ENCODE measurements around the gene TBC1D2B. TPM values are rescaled to one million over a fixed set of nuclear protein-coding genes. Genes with fewer than 3 reads are reported as not detected.
"Not testable (repeated sequence)": the region's sequence is repeated elsewhere in the genome, so short reads cannot be mapped to it uniquely, and the experiment has no call there.

TBC1D2B gene
- total and polyA plus RNA-seq, 2 donors (not counting 3 experiments of a cell fraction or from before 2014, with no cell fraction given), result 30.8 to 46.1 TPM

DNA sequence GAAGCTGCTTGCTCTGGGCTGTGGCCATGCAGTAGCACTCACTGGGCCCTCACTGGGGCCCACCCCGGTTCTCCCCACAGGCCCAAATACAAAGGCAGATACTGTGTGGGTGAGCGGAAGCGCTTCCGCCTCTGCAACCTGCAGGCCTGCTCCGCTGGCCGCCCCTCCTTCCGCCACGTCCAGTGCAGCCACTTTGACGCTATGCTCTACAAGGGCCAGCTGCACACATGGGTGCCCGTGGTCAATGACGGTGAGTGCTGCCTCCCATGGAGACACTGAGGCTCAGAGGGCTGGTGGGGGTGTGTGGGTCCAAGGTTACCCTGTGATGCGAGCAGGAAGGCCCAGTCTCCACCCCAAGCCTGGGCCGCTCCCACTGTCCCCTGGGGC lies 98.8 kb downstream of the TBC1D2B start:
- H3K9me3 ChIP-seq (replicated peaks; ENCODE audit: control insufficient read depth, insufficient read depth, low read length); dilution Hi-C loops (cut with MboI; ENCODE audit: extremely low pct_ligation_motif_present, low sequenced_read_pairs); DNase-seq (ENCODE audit: low read depth, low spot score); H3K4me1 ChIP-seq (ENCODE audit: control insufficient read depth, extremely low read depth, insufficient read depth, low read length); H3K4me3 ChIP-seq (replicated peaks in 1 of 3; ENCODE audit: insufficient read depth in 1 of 3, low read depth in 1 of 3, low read length in 3 of 3); H3K9me1 ChIP-seq (replicated peaks; ENCODE audit: control insufficient read depth, extremely low read depth, insufficient read depth, low read length); BruUV-seq (replicated peaks); POLR2A ChIA-PET; FAIRE-seq; intact Hi-C loops (cut with micrococcal nuclease); H2AFZ ChIP-seq (ENCODE audit: low read depth, low read length); H3K36me3 ChIP-seq (ENCODE audit: control insufficient read depth in 2 of 2, extremely low read depth in 1 of 2, insufficient read depth in 2 of 2, low read length in 2 of 2); H3K27ac ChIP-seq (ENCODE audit: insufficient read depth, low read depth, low read length); H4K20me1 ChIP-seq (replicated peaks; ENCODE audit: control insufficient read depth, extremely low read depth, insufficient read depth, low read length); H3K79me2 ChIP-seq (ENCODE audit: control insufficient read depth, insufficient read depth, low read length); H3K9ac ChIP-seq (replicated peaks; ENCODE audit: extremely low read depth, insufficient read depth, low read length); H3K4me2 ChIP-seq (ENCODE audit: insufficient read depth, low read length); H3K27me3 ChIP-seq (ENCODE audit: control insufficient read depth in 2 of 2, insufficient read depth in 2 of 2, low read length in 2 of 2): not testable (repeated sequence)
- CTCF ChIA-PET, result interaction anchor here (1.8 kb wide), 1 partner anchor 130 kb away, joined by 6 read pairs; no protein-coding TSS in a partner anchor

- POLR2A ChIA-PET; H3K4me2 ChIP-seq (ENCODE audit: insufficient read depth, low read length); H3K79me2 ChIP-seq (ENCODE audit: control insufficient read depth, insufficient read depth, low read length); H3K27me3 ChIP-seq (ENCODE audit: control insufficient read depth in 2 of 2, insufficient read depth in 2 of 2, low read length in 2 of 2); DNase-seq (ENCODE audit: low read depth, low spot score); dilution Hi-C loops (cut with MboI; ENCODE audit: extremely low pct_ligation_motif_present, low sequenced_read_pairs); H3K36me3 ChIP-seq (ENCODE audit: control insufficient read depth in 2 of 2, extremely low read depth in 1 of 2, insufficient read depth in 2 of 2, low read length in 2 of 2); H3K9me1 ChIP-seq (replicated peaks; ENCODE audit: control insufficient read depth, extremely low read depth, insufficient read depth, low read length); FAIRE-seq; H3K27ac ChIP-seq (ENCODE audit: insufficient read depth, low read depth, low read length); intact Hi-C loops (cut with micrococcal nuclease); H3K4me3 ChIP-seq (replicated peaks in 1 of 3; ENCODE audit: insufficient read depth in 1 of 3, low read depth in 1 of 3, low read length in 3 of 3); H3K9ac ChIP-seq (replicated peaks; ENCODE audit: extremely low read depth, insufficient read depth, low read length); H2AFZ ChIP-seq (ENCODE audit: low read depth, low read length); H4K20me1 ChIP-seq (replicated peaks; ENCODE audit: control insufficient read depth, extremely low read depth, insufficient read depth, low read length); H3K9me3 ChIP-seq (replicated peaks; ENCODE audit: control insufficient read depth, insufficient read depth, low read length); BruUV-seq (replicated peaks); H3K4me1 ChIP-seq (ENCODE audit: control insufficient read depth, extremely low read depth, insufficient read depth, low read length): not testable (repeated sequence)
- CTCF ChIA-PET, result interaction anchor here (1.8 kb wide), 1 partner anchor 130 kb away, joined by 6 read pairs; no protein-coding TSS in a partner anchor
Observed at GRCh38 chr15:77977903-77978758, 99.4 kb downstream of the TBC1D2B start.

DNA sequence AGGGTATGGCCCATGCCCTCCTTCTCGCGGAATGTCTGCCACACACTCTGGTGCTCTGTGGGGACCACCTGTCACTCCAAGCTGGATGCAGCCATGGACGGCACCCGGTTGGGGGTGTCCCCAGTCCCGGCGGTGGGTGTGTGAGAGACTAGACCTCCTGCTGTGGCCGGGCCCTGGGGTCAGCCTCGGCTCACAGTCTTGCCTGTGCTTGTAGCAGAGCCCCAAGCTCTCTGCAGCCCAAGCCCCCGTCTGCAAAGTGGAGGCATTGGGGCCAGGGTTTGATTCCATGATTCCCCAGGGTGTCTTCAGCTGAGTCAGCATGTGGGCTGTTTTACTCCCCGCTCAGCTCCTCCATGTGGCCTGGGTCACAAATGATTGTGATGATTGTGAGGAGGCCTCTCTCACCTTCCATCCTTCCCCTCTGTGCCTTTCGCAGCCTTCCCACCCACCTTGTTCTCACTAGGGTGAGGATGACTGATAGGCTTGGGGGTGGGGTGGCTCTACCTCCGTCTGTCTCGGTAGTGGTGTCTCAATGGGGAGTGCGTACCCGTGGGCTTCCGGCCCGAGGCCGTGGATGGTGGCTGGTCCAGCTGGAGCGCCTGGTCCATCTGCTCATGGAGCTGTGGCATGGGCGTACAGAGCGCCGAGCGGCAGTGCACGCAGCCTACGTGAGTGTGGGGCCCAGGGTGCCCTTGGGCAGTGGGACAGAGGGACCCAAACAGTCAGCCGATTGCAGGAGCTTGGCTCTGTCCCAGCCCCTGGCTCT lies 100.6 kb downstream of the TBC1D2B start:
- H3K4me3 ChIP-seq (replicated peaks in 1 of 3; ENCODE audit: insufficient read depth in 1 of 3, low read depth in 1 of 3, low read length in 3 of 3); H3K4me1 ChIP-seq (ENCODE audit: control insufficient read depth, extremely low read depth, insufficient read depth, low read length); H4K20me1 ChIP-seq (replicated peaks; ENCODE audit: control insufficient read depth, extremely low read depth, insufficient read depth, low read length); FAIRE-seq; H3K9ac ChIP-seq (replicated peaks; ENCODE audit: extremely low read depth, insufficient read depth, low read length); H3K27ac ChIP-seq (ENCODE audit: insufficient read depth, low read depth, low read length); BruUV-seq (replicated peaks); intact Hi-C loops (cut with micrococcal nuclease); H2AFZ ChIP-seq (ENCODE audit: low read depth, low read length); H3K9me1 ChIP-seq (replicated peaks; ENCODE audit: control insufficient read depth, extremely low read depth, insufficient read depth, low read length); H3K4me2 ChIP-seq (ENCODE audit: insufficient read depth, low read length); H3K36me3 ChIP-seq (ENCODE audit: control insufficient read depth in 2 of 2, extremely low read depth in 1 of 2, insufficient read depth in 2 of 2, low read length in 2 of 2); dilution Hi-C loops (cut with MboI; ENCODE audit: extremely low pct_ligation_motif_present, low sequenced_read_pairs); H3K79me2 ChIP-seq (ENCODE audit: control insufficient read depth, insufficient read depth, low read length); DNase-seq (ENCODE audit: low read depth, low spot score); H3K9me3 ChIP-seq (replicated peaks; ENCODE audit: control insufficient read depth, insufficient read depth, low read length); POLR2A ChIA-PET; H3K27me3 ChIP-seq (ENCODE audit: control insufficient read depth in 2 of 2, insufficient read depth in 2 of 2, low read length in 2 of 2): not testable (repeated sequence)
- CTCF ChIA-PET, result interaction anchor here (1.8 kb wide), 1 partner anchor 132 kb away, joined by 6 read pairs; no protein-coding TSS in a partner anchor

DNA sequence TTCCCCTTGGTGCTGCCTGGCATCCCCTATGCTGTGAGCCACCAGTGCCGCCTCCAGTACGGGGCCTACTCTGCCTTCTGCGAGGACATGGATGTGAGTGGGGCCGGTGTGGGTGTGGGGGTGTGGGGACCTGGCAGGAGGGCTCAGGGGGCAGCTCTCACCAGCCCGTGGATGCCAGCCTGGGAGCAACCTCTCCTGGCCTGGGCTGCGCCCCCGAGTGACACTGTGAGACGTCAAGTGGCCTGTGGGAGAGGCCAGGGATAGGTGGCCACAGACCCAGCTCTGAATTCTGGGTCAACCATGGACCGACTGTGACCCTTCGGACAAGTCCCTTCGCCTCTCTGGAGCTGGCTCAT lies 101.4 kb downstream of the TBC1D2B start:
- H4K20me1 ChIP-seq (replicated peaks; ENCODE audit: control insufficient read depth, extremely low read depth, insufficient read depth, low read length); H3K27ac ChIP-seq (ENCODE audit: insufficient read depth, low read depth, low read length); CTCF ChIA-PET; H3K79me2 ChIP-seq (ENCODE audit: control insufficient read depth, insufficient read depth, low read length); DNase-seq (ENCODE audit: low read depth, low spot score); dilution Hi-C loops (cut with MboI; ENCODE audit: extremely low pct_ligation_motif_present, low sequenced_read_pairs); POLR2A ChIA-PET; FAIRE-seq; H3K9ac ChIP-seq (replicated peaks; ENCODE audit: extremely low read depth, insufficient read depth, low read length); H3K4me1 ChIP-seq (ENCODE audit: control insufficient read depth, extremely low read depth, insufficient read depth, low read length); BruUV-seq (replicated peaks); H3K4me3 ChIP-seq (replicated peaks in 1 of 3; ENCODE audit: insufficient read depth in 1 of 3, low read depth in 1 of 3, low read length in 3 of 3); H3K9me3 ChIP-seq (replicated peaks; ENCODE audit: control insufficient read depth, insufficient read depth, low read length); H3K27me3 ChIP-seq (ENCODE audit: control insufficient read depth in 2 of 2, insufficient read depth in 2 of 2, low read length in 2 of 2); intact Hi-C loops (cut with micrococcal nuclease); H3K36me3 ChIP-seq (ENCODE audit: control insufficient read depth in 2 of 2, extremely low read depth in 1 of 2, insufficient read depth in 2 of 2, low read length in 2 of 2); H3K9me1 ChIP-seq (replicated peaks; ENCODE audit: control insufficient read depth, extremely low read depth, insufficient read depth, low read length); H3K4me2 ChIP-seq (ENCODE audit: insufficient read depth, low read length); H2AFZ ChIP-seq (ENCODE audit: low read depth, low read length): not testable (repeated sequence)

Measured in endothelial cell of umbilical vein (primary cell).